Midbrain (tissue), 1 donor: ENCODE data around the gene CTDSPL.

ENCODE experiments used
- DNase-seq: peaks from one replicate; lab custom pipeline; 2025; lab: John Stamatoyannopoulos, UW

The CTDSPL gene

GRCh38 chr3:37913522-37913921, 51.8 kb downstream of the CTDSPL start:
- no peak for DNase-seq

- DNase-seq: no peak
These were observed 55.0 kb downstream of the CTDSPL start for GRCh38 chr3:37916685-37917084.

GRCh38 chr3:37918627-37919026, 56.9 kb downstream of the CTDSPL start:
- DNase-seq: no peak

GRCh38 chr3:37920156-37920699, 58.5 kb downstream of the CTDSPL start:
- DNase-seq: no peak

- DNase-seq: no peak
These were observed 59.3 kb downstream of the CTDSPL start for GRCh38 chr3:37921025-37921424.

GRCh38 chr3:37922721-37923568, 61.3 kb downstream of the CTDSPL start:
- DNase-seq: no peak

GRCh38 chr3:37923569-37924040, 61.9 kb downstream of the CTDSPL start:
- DNase-seq: no peak

- no peak for DNase-seq
These were observed 62.8 kb downstream of the CTDSPL start for GRCh38 chr3:37924453-37924852.

- no peak for DNase-seq
These were observed 63.5 kb downstream of the CTDSPL start for GRCh38 chr3:37925157-37925556.

- DNase-seq: no peak
These were observed 64.9 kb downstream of the CTDSPL start for GRCh38 chr3:37926611-37927010.

- no peak for DNase-seq
These were observed 68.8 kb downstream of the CTDSPL start for GRCh38 chr3:37930495-37930894.

- no peak for DNase-seq
These were observed 70.8 kb downstream of the CTDSPL start for GRCh38 chr3:37932505-37932904.

- DNase-seq: no peak
These were observed 73.1 kb downstream of the CTDSPL start for GRCh38 chr3:37934631-37935289.

- no peak for DNase-seq
These were observed 73.6 kb downstream of the CTDSPL start for GRCh38 chr3:37935290-37935668.

GRCh38 chr3:37935756-37936666, 74.3 kb downstream of the CTDSPL start:
- no peak for DNase-seq

GRCh38 chr3:37937156-37937555, 75.5 kb downstream of the CTDSPL start:
- DNase-seq: no peak

- DNase-seq: no peak
These were observed 76.3 kb downstream of the CTDSPL start for GRCh38 chr3:37938011-37938410.

- DNase-seq: no peak
These were observed 78.7 kb downstream of the CTDSPL start for GRCh38 chr3:37940242-37940908.

GRCh38 chr3:37941608-37942508, 80.2 kb downstream of the CTDSPL start:
- no peak for DNase-seq

- DNase-seq: no peak
These were observed 81.0 kb downstream of the CTDSPL start for GRCh38 chr3:37942646-37943045.
